HuH-7 (cell line): ENCODE measurements around the gene WNT1.

Experiments
- DNase-seq: peaks from one replicate; pipeline ENCODE4 v3.0.0; 2011; ENCODE audit warnings: low spot score

The WNT1 gene

GRCh38 chr12:48961331-48961730 lies 16.8 kb upstream of the WNT1 start:
- DNase-seq, result no peak

DNA sequence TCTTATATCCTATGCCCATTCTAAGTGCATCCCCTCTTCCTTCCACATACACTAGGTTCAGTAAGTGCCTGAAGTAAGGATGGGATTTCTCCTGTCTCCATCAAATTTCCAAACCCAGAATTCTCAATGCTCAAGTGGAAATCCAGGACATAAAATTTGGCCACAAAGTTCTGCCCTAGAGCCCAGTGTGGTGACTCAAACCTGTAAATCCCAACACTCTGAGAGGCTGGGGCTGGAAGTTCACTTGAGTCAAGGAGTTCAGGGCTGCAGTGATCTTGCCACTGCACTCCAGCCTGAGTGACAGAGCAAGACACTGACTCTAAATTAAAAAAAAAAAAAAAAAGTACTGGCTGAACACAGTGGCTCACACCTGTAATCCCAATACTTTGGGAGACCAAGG lies 16.3 kb upstream of the WNT1 start:
- DNase-seq, result no peak

- peak; percentile 62 for DNase-seq
Observed at GRCh38 chr12:48965298-48965838, 12.8 kb upstream of the WNT1 start.

GRCh38 chr12:48966177-48966895 lies 11.8 kb upstream of the WNT1 start:
- DNase-seq, result no peak

DNA sequence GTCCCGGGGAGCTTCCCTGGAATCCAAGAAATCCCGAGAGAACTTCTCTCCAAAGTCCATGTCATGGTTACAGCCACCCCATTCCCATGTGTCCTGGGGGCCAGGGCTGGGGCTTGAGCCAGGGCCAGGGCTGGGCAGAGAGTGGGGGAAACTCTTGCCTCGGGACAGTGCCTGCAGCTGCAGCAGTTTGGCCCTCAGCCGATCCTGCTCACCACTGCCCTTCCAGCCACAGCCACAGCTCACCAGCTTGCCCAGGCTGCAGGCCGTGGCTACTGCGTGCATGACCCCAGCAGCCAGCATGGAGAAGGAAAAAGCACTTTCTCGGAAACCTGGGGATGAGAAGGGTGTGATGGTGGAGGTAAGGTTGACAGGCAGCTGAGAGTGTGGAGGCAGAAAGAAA lies 10.1 kb upstream of the WNT1 start:
- no peak for DNase-seq

GRCh38 chr12:48968467-48968866 lies 9.7 kb upstream of the WNT1 start:
- no peak for DNase-seq

GRCh38 chr12:48969160-48969771 lies 8.9 kb upstream of the WNT1 start:
- no peak for DNase-seq

DNA sequence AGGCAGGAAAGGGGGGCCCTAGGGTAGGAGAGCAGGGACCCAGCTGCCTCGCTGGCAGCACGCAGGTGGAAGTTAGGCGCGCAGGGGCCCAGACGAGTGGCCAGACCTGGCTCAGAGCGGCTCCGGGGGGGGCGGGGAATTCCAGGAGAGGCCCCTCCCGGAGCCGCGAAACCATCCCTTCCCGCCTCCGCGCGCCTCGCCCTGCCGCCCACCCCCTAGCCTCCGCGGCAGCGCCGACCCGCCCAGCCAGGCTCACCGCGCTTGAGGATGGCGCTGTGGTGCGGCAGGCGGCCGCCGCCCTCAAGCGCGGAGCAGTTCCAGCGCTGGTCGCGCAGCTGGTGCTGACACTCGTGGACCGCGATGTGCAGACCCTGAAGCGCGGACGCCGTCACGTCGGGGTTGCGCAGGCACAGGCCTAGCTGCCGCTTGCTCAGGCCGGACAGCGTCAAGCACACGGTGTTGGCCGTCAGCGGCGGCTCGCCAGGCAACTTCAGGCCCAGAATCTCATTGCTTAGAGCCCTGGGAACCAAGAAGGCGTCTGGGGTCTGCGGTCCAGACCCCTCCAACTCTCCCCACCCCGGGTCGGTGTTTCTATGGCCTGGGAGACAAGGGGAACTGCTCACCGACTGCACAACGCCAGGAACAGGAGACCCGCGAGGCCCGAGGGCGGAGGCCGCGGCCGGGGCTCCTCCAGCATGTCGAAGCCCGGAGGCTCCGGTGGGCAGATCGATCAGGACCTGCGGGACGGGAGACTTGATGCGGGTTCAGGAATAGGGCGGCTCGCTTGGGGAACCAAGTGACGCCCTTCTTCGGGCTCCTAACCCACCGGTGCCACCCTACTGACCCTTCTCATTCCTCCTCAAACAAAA lies 8.1 kb upstream of the WNT1 start:
- peak; percentile 74 for DNase-seq

DNA sequence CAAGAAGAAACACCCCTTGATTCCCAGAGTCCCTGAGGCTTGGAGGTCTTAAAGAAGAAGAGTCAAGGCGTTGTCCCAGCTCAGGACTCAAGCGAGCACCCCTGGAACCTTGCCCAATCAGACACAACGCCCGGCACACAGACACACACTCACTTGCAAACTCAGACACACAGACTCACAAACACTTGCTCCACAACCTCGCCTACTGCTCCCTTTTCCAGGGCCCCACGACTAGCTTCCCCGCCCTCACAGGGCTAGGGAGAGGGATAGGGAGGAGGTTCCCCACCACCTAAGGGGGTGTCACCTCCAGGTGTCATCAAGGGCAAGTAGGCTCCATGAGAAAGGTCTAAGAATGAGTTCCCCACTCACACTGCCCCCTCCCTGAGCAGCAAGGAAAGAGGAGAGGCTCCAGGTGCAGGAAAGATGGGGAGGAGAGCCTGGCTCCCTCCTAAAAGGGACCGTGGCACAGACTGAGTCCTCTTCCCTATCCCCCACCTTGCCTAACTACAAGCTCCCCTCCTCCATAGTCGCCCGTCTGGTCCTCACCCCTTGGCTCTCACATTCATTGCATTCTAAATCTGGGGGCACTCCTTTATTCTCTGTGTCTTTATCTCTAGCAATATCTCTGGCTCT lies 7.3 kb upstream of the WNT1 start:
- no peak for DNase-seq

GRCh38 chr12:48972213-48972951 lies 5.7 kb upstream of the WNT1 start:
- no peak for DNase-seq

GRCh38 chr12:48972952-48973483 lies 5.1 kb upstream of the WNT1 start:
- DNase-seq, result no peak

- peak; percentile 48 for DNase-seq
Observed at GRCh38 chr12:48973531-48973930, 4.6 kb upstream of the WNT1 start.

DNA sequence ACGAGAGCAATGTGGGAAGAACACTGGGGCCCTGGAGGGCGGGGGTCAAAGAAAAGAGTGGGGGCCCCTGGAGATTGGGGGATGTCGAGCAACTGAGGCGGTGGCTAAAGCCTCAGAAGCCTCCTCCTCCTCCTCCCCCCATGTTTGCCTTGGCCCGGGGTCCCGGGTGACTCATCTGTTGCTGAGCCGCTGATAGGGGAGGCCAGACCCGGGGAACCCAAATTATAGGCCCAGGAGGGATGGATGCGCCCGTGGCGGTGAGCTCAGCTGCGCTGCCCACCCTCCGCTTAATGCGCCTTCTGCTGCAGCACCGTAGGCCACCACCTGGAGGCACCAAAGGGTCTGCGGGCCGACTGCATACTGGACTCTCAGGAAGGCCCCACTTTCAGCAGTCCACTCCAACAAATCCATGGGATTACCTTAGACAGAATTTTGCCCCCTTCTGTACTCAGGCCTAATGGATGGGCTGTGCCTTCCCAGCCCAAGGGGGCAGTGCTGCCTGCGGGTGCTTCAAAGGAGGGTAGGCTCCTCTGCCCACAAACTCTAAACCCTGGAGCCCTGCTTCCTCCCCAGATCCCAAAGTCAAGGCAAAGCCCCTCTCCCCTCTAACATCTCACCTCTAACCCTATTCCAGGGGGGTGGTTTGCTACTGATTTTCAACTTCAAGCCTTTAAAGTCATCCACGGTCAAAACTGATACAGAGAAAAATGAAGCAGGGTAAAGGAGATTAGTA lies 4.0 kb upstream of the WNT1 start:
- peak; percentile 71 for DNase-seq

DNA sequence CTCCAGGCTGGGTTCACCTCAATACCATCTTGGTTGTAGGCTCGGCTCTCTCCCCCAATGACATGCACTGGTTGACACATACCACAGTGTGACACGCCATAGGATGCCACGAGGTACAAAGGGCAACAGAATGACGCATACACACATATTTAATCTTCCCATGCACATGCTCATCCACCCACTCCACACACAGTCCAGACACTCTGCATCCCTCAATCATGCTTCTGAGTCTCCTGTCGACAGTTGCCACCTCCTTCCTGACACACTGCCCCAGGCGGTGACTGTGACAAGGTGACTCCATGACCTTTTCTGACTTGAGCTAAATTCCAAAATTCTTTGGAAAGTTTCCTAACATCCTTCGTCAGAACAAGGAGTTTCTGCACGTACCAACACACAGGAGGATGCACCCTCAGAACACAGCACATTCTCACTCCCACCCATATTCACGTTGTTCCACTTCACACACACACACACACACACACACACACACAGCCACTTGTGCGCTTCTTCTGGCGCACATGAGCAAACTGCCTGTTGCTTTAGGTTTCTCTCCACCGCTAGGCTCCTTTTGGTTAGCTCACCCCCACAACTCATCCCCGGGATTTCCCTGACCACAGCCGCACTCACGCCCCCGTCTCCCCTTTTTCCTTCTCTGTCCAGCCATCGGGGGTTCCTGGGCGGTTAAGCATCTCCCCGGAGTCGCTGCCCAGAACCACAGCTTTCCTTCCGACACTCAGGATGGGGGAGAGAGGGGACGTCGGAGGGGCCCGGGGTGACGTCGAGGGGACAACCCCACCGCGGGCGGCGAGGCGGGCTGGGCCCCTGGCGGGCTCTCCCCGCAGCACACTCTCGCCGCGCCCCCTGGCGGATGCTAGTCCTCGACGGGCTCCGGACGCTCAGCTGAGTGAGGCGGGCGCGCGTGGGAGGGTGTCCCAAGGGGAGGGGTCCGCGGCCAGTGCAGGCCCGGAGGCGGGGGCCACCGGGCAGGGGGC lies 536 bp upstream of the WNT1 start:
- peak; percentile 86 for DNase-seq

GRCh38 chr12:48978741-48979601 lies 849 bp downstream of the WNT1 start:
- peak; percentile 52 for DNase-seq

- DNase-seq, result peak; percentile 44
Observed at GRCh38 chr12:48979602-48980388, 1.7 kb downstream of the WNT1 start.

DNA sequence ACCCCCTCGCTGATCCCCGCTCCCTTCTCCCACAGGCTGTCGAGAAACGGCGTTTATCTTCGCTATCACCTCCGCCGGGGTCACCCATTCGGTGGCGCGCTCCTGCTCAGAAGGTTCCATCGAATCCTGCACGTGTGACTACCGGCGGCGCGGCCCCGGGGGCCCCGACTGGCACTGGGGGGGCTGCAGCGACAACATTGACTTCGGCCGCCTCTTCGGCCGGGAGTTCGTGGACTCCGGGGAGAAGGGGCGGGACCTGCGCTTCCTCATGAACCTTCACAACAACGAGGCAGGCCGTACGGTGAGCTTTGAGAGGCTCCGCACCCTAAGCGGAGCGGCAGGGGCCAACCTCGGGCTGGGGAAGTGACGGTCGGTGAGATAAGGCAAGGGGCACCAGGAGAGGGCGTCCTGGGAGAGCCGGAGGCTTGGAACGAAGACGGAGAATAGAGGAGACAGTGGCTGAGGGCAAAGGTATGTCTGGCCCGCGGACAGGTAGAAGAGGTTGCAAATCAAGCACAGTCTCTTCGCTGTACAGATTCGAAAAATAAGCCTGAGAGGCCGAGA lies 2.3 kb downstream of the WNT1 start:
- DNase-seq, result peak; percentile 94
